Stimulated activated CD8-positive, alpha-beta memory T cell treated with anti-CD3 and anti-CD28 coated beads, Interleukin-15, amount 100 ng/mL, for 48 hours (primary cell): ENCODE measurements around the gene CCDC57.
A peak's percentile ranks its signal among the peaks of the same experiment; 100 is the strongest.
"Not testable (repeated sequence)": the region's sequence is repeated elsewhere in the genome, so short reads cannot be mapped to it uniquely, and the experiment has no call there.

Experiments used
- DNase-seq, 2 donors: peaks; one replicate each; pipeline ENCODE4 v3.0.0-alpha.2; 2020; ENCODE audit warnings: low read depth in 2 of 2

CCDC57 gene

GRCh38 chr17:82204831-82205719, 7.6 kb downstream of the CCDC57 start:
- peak in 1 of 2 donors; percentile 52 for DNase-seq

DNA sequence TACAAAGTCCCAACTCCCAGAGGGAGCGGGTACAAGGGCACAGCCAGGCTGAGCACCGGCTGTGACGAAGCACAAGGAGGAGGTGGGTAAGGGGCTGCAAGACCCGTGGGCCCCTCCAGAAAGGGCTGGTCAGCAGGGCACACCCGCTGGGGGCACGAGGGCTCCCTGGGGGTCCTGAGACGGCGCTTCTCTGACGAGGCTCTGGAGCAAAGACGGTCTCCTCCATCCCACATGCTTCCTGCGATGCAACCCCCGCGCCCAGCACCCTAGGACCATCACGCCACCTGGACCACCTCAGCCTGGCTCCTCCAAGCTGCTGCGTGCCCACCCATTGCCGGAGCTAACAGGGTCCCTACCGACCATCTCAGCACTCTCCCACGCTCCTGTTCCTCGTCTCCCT, 8.7 kb downstream of the CCDC57 start:
- DNase-seq, result no peak

GRCh38 chr17:82202981-82203380, 9.7 kb downstream of the CCDC57 start:
- DNase-seq, result peak in 1 of 2 donors; percentile 35

GRCh38 chr17:82201498-82201910, 11.1 kb downstream of the CCDC57 start:
- no peak for DNase-seq

- DNase-seq, result peak; percentile 65 to 68
Observed at GRCh38 chr17:82200743-82201497, 11.7 kb downstream of the CCDC57 start.

- DNase-seq, result no peak
Observed at GRCh38 chr17:82200135-82200534, 12.5 kb downstream of the CCDC57 start.

GRCh38 chr17:82199496-82199895, 13.1 kb downstream of the CCDC57 start:
- DNase-seq, result no peak

- no peak for DNase-seq
Observed at GRCh38 chr17:82198092-82198491, 14.6 kb downstream of the CCDC57 start.

DNA sequence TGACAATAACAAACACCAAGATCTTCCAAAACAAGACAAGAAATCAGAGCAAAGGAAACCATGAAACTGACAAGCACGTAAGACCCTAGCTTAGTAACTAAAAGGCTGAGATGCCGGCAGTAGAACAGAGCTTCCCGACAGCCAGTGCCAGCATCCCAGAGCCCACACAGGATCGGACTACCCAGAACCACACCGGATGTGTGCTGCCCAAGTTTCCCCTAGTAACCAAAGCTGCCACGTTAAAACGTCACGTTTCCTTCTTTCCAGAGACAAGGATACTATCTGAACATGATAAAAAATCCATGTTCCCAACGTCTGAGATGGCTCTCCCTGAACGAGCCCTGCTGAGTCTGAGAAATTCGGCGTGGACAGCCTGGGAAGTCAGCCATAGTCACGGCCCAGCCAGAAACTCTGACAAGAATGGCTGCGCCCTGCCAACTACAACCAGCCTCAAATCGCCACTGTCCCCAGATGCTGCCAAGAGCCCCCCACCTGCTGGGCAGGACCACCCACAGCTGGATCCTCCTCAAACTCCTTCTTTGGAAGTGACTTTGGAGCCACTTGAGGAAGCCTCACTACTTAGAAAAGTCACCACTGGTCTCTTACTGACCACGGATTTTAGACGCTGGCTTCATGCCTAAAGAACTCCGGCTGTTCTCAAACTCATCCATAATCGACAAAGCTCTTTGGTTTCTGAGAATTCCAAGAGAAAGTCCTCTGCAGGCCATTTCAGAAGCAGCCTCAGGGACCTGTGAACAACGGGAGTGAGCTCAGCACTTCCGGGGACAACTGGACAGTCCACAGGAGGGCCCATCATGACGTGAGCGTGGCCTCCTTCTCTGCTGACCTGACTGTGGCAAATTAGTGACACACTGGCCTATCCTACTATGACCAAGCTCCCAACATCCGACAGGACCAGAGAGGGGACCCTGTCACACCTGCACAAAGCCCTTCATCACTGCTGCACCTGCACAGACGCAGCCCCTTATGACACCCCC, 16.7 kb downstream of the CCDC57 start:
- DNase-seq, result no peak

GRCh38 chr17:82194765-82195164, 17.9 kb downstream of the CCDC57 start:
- no peak for DNase-seq

GRCh38 chr17:82193520-82194220, 19.0 kb downstream of the CCDC57 start:
- no peak for DNase-seq

DNA sequence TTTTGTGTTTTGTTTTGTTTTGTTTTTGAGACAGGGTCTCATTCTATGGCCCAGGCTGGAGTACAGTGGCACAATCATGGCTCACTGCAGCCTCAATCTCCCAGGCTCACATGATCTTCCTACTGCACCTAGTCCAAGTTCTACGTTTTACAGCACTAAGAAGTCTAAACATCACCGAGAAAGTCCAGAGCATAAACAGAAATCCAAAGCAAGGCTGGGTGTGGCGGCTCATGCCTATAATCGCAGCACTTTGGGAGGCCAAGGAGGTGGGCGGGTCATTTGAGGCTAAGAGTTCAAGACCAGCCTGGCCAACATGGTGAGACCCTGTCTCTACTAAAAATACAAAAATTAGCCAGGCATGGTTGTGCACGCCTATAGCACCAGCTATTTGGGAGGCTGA, 19.6 kb downstream of the CCDC57 start:
- DNase-seq, result not testable (repeated sequence)

DNA sequence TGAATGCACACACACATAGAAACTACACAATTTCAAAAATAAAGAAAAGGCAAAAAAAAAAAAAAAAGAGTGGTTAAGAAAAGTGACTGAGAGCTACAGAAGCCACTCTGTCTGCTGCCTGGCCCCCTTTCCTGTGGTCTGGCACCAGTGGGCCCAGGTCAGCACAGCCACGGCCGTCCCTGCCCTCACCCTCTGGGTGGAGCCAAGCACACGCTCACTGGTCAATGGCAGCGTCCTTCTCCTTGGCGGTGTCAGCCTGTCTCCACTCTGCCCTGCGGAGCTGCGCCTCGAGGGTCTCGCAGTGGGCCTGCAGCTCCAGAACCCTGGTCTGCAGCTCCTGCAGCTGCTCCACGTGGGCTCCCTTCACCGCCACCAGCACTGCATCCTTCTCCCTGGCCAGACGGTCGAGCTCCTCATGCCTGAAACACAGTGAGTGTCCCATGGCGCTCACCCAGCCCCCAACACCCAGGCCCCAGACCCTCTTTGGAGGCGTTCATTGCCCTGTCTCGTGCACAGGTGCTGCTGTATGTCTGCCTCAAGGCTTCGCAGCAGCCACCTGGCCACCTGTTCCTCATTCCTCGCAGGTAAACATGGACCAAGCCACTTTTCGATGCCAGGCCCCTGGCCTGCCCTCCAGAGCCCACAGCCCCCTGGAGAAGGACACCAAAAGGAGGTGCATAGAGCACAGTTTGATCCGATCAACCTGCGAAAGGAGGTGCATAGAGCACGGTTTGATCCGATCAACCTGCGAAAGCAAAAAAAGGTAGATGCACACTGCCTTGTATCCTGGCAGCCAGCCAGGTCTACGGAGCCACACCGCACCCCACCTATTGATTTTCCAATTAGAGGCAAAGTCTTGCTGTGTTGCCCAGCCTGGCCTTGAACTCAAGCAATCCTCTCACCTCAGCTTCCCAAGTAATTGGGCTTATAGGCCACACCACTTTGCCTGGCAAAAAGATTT, 24.4 kb downstream of the CCDC57 start:
- DNase-seq, result no peak

- DNase-seq, result no peak
Observed at GRCh38 chr17:82187500-82187899, 25.1 kb downstream of the CCDC57 start.

DNA sequence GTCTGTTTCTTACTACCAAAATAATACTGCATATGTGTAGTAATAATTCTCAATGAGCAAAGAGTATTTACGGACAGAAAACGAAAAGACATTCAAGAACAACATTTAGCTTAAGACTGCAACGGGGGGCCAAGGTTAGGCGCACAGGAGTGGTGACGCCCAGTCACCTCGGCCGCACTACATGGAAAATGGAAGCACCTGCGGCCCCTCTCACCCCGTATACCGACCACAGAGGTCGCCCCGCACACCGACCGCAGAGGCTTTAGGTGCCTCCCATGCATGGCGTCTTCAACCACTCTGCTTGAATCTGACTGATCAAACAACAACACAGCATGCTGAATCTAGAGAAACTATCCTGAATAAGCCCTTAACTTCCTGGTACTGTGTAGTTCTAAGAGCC, 26.4 kb downstream of the CCDC57 start:
- DNase-seq, result no peak

GRCh38 chr17:82184761-82185160, 27.9 kb downstream of the CCDC57 start:
- no peak for DNase-seq

- DNase-seq, result no peak
Observed at GRCh38 chr17:82180776-82181528, 31.7 kb downstream of the CCDC57 start.

- no peak for DNase-seq
Observed at GRCh38 chr17:82179946-82180475, 32.6 kb downstream of the CCDC57 start.

DNA sequence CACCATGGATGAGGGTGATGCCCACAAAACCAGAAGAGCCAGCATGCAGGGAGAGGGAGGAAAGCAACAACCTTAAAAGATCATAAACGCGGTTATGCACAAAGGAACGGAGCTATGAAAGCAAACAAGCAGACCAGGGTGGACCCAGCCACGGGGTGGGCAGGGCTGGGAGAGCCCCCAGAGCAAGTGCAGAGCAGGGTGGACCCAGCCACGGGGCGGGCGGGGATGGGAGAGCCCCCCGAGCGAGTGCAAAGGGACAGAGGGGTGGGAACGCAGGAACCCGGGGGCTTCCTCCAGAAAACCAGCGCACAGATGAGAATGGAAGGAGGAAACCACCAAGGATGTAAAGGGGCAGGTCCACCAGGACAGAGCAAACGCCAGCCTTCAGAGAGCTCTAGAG, 33.2 kb downstream of the CCDC57 start:
- DNase-seq, result no peak
